Left cardiac atrium (tissue), 4 donors: Measurements from ENCODE around the gene PLAAT4. TPM values are rescaled to one million over a fixed set of nuclear protein-coding genes. Genes with fewer than 3 reads are reported as not detected.
"Not testable (repeated sequence)": the region's sequence is repeated elsewhere in the genome, so short reads cannot be mapped to it uniquely, and the experiment has no call there.

Experiments used
- ATAC-seq, 2 donors: fragments of 200-7000 bp; cut with Tn5 transposase; one replicate each; pipeline ENCODE4 v1.9.1; 2020; ENCODE audit warnings: mild to moderate bottlenecking in 2 of 2, moderate library complexity in 2 of 2
- DNase-seq: peaks from one replicate; pipeline ENCODE4 v3.0.0-alpha.2; 2020
- intact Hi-C, 2 donors: fragments of 100-400 bp; cut with DNase I; formaldehyde crosslinking; loops; one replicate each; pipeline versions ENCODE4 v1.14.1 to v1.15.1; 2022 to 2023
- total RNA-seq, 2 donors: library from RNA; stranded (reverse); fragmentation: NEBNext Ultra II Directional; extraction: Animal tissue kit (Norgen Biotek cat#: 25700); gene quantifications; one replicate each; pipeline ENCODE4 v1.2.1, GENCODE V29; 2021
- donor health status: DM: no; HTN: yes; CAD: no.
- donor health status: DM: no; HTN: yes; CAD: no; lungs with severe emphysema.
- donor health status: DM: yes; HTN: yes; CAD: no.
- donor health status: Dilated cardiomyopathy.

The PLAAT4 gene
- total RNA-seq, 2 donors from 2014 or later: 11.3 to 16.6 TPM

GRCh38 chr11:63563201-63564055 lies 26.8 kb downstream of the PLAAT4 start, which contains the start of gene PLAAT2:
Gene PLAAT2, minus strand, starts transcription at chr11:63563379. Its CDS starts 55 bp downstream, at chr11:63563324.
- DNase-seq: no peak
- intact Hi-C loops: no loop called here
- ATAC-seq: no peak

- DNase-seq (no peak), ATAC-seq (no peak)
- intact Hi-C loops: no loop called here
Measured at GRCh38 chr11:63564056-63564774, 27.6 kb downstream of the PLAAT4 start.

GRCh38 chr11:63564784-63565350 lies 28.3 kb downstream of the PLAAT4 start:
- intact Hi-C loops: no loop called here
- DNase-seq (no peak), ATAC-seq (no peak)

- peak; percentile 61 to 97 for ATAC-seq
- intact Hi-C loops: no loop called here
- no peak for DNase-seq
Measured at GRCh38 chr11:63567044-63567840, 30.6 kb downstream of the PLAAT4 start.

- DNase-seq (no peak), ATAC-seq (no peak)
- intact Hi-C loops: no loop called here
Measured at GRCh38 chr11:63569570-63569969, 33.0 kb downstream of the PLAAT4 start.

- ATAC-seq: no peak
- intact Hi-C loops: no loop called here
- no peak for DNase-seq
Measured at GRCh38 chr11:63572026-63572688, 35.5 kb downstream of the PLAAT4 start.

- ATAC-seq: peak; percentile 67 to 91
- DNase-seq: peak; percentile 48
- intact Hi-C loops: no loop called here
Measured at GRCh38 chr11:63573881-63574855, 37.6 kb downstream of the PLAAT4 start.

- intact Hi-C loops: no loop called here
- DNase-seq (peak; percentile 45), ATAC-seq (peak; percentile 86)
Measured at GRCh38 chr11:63574856-63575602, 38.4 kb downstream of the PLAAT4 start.

- ATAC-seq, intact Hi-C loops, DNase-seq: not testable (repeated sequence)
Measured at GRCh38 chr11:63578882-63579281, 42.3 kb downstream of the PLAAT4 start.

- intact Hi-C loops, ATAC-seq, DNase-seq: not testable (repeated sequence)
Measured at GRCh38 chr11:63581224-63581623, 44.6 kb downstream of the PLAAT4 start.

GRCh38 chr11:63583357-63583677 lies 46.7 kb downstream of the PLAAT4 start:
- DNase-seq (no peak), ATAC-seq (no peak)
- intact Hi-C loops: no loop called here

- ATAC-seq: no peak
- no peak for DNase-seq
- intact Hi-C loops: no loop called here
Measured at GRCh38 chr11:63586451-63587166, 50.0 kb downstream of the PLAAT4 start.

GRCh38 chr11:63589000-63589399 lies 52.4 kb downstream of the PLAAT4 start:
- ATAC-seq (peak in 1 of 2 donors; percentile 64), DNase-seq (no peak)
- intact Hi-C loops: no loop called here

GRCh38 chr11:63590024-63590788 lies 53.6 kb downstream of the PLAAT4 start:
- DNase-seq (no peak), ATAC-seq (no peak)
- intact Hi-C loops: no loop called here

GRCh38 chr11:63592975-63593395 lies 56.4 kb downstream of the PLAAT4 start:
- intact Hi-C loops: no loop called here
- ATAC-seq (peak in 1 of 2 donors; percentile 13), DNase-seq (no peak)

GRCh38 chr11:63595296-63595695 lies 58.7 kb downstream of the PLAAT4 start:
- ATAC-seq (no peak), DNase-seq (no peak)
- intact Hi-C loops: no loop called here
